Measurements from ENCODE around the gene ZFC3H1.

ZFC3H1 gene

DNA sequence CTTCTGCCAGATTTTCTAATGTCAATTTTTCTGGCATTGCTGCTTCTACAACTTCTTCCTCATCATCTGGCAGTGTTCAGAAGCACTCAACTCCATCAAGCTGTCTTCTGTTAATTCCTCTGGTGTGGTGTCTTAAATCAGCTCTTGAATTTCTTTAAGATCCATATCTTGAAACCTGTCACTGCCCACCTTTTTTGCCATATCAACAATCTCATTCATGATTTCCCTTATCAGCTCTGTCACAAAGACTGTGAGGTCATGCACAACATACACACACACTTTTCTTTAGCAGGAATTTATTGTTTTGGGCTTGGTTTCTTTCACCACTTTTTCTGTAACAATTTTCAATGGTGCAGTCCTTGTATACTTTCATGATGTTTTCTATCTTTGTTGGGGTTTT lies 7.7 kb upstream of the ZFC3H1 start:
- DNase-seq: no peak

DNA sequence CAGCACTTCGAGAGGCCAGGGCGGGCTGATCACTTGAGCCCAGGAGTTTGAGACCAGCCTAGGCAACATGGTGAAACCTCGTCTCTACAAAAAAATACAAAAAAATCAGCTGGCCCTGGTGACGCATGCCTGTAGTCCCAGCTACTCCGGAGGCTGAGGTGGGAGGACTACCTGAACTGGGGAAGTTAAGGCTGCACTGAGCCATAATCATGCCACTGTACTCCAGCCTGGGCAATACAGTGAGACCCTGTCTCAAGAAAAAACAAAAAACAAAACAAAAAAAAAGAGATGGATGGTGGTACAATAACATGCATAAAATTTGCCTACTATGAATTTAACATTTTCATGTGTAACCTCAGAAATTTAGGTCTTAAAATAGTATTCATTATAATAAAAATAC lies 2.6 kb upstream of the ZFC3H1 start:
- DNase-seq: no peak

DNA sequence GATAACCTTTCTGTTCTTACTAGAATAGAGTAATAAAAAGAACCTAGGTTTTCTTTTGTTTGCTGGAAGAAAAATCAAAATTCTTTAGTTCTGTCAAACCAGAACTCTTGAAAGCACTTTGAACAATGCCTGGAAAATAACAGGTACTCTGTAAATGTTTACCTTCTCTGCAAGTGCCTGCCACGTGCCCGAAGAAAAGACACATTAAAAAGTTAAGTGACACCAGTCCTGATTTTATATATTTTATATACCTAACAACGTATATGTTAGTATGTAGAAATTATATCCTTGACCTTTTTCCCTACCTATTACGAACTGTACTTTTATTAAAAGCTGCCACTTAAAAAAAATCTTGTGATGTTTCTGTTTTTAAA lies 1.4 kb upstream of the ZFC3H1 start:
- no peak for DNase-seq

DNA sequence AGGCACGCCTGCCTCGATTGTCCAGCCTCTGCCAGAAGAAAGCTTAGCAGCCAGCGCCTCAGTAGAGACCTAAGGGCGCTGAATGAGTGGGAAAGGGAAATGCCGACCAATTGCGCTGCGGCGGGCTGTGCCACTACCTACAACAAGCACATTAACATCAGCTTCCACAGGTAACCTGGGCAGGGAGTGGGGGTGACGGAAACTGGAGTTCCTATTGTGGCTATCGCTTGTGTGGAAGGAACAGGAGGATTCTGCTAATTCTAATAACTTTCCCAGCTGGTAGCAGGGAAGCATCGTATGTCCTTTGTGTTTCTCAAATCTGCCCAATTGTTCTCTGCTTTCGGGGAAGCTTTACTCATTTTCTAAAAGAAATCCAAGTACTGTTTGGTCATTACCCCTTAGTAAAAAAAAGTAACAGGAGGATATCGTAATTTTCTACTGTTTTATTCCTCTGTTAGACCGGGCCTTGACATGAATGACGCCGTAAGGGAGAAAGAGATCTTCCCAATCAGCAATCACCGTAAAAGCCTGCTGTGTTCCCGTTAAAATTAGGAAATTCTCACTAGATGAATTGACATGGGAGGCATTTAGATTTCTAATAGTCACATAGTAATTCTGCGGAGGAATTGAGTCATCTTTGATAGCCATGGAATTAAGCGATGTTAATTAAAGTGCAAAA lies 902 bp upstream of the ZFC3H1 start:
- DNase-seq: no peak

DNA sequence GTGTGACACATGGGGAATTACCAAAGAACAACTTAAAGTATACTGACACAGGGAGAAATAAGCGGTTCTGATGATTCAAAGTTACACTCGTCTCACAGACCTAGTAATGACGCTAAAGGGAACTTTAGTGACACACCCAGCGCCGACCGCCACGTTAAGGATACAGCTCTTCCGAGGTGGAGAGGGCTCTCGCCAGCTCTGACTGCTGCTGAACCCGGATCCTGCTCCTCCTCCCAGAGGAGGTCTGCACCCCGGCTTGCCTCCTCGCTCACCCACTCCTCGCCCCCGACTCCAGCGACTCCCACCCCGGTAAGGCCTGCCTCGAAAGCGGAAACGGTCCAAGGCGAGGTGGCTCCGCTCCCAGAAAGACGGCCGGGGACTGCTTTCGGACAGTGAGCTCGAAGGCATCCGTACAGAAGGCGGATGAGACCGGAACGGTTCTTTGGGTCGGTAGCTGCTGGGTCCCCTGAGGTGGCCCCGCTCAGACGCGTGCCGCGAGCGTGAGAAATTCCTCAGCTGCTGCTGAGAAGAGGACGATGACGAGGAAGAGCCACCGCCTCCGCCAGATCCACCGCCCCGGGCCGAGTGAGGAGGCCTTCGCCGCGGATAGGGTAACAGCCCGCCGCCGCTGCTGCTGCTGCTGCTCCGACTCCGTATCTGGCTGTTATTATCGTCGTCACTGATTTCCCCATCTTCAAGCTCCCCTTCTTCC lies 643 bp downstream of the ZFC3H1 start:
- DNase-seq: peak; percentile 51

DNA sequence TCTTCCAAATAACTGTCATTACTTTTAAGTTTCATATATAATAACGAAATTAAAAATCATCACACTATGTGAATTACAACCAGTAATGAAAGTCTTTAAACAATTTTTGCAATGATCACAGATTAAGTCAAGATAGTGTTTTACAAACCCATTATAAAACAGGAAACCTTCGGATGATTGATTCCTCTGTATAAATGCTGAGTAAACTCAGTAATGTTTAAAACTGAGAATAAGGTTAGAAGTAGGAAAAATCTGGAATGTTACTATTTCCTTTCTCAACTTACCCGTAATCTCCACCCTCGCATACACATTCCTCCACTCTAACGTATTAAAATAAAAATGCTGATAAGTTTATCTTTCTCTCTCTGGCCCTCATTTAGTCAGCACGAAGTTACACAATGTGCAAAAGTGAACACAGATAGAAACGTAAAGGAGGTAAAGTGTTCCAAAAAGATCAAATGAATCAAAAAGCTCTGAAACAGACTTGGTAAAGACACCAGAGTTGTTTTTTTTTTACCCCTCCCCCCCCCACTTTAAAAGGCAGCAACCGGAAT lies 1.6 kb downstream of the ZFC3H1 start:
- no peak for DNase-seq

DNA sequence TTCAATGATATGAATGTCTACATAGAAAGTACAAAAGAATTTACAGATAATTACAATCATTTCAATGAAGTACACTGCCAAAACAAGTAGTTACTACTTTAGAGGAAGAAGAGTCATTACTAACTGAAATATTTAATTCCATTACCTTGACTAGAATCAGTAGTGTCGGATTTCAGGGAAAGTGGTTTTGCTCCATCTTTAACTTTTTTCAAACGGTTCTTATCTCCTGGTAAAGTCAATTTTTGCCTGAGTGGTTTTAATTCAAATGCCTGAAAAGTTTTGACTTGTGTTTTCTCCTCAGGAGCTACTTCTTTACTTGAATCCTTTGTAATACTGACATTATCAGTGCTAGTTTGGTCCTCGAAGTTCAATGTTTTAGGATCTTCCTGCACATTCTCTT lies 6.9 kb downstream of the ZFC3H1 start:
- DNase-seq: no peak

DNA sequence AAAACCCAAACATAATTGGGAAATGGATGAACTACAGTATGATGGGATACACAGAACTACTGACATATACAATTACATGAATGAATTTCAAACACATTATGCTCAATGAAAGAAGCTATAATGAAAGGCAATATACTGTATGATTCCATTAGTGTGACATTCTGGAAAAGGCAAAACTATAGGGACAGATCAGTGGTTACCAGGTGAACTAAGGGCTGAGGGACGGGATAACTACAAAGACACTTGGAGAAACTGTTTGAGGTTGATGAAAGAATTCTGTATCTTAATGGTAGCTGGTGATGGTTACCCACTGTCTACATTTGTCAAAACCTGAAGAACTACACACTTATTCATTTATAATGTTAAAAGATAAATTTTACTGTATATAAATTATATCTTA lies 7.7 kb downstream of the ZFC3H1 start:
- DNase-seq: no peak

DNA sequence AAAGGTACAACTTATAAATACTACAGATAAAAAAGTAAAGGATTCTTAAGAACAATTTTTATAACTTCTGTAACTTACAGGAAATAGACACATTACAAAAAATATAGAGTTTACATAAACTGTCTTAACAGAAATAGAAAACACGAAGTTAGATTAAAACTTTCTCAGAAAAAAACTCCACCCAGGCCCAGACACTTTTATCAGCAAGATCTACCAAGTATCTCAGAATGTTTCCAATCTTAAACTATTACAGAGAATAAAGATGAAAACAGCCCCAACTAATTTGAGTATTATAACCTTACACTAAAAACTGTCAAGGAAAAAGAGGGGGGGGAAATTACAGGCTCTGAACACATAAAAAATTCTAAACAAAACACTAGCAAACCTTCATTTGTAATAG lies 8.2 kb downstream of the ZFC3H1 start:
- DNase-seq: no peak

DNA sequence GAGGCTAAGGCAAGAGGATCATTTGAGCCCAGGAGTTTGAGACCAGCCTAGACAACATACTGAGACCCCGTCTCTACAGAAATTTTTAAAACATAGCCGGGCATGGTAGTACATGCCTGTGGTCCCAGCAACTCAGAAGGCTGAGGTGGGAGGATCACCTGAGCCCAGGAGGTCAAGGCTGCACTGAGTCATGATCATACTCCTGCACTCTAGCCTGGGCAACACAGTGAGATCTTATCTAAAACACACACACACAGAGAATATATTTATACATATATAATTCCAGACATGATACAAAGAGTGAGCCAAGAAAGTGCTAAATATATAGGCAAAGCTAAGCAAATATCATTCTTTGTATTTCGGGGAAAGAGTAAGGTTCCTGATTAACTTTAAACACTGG lies 9.4 kb downstream of the ZFC3H1 start:
- no peak for DNase-seq

DNA sequence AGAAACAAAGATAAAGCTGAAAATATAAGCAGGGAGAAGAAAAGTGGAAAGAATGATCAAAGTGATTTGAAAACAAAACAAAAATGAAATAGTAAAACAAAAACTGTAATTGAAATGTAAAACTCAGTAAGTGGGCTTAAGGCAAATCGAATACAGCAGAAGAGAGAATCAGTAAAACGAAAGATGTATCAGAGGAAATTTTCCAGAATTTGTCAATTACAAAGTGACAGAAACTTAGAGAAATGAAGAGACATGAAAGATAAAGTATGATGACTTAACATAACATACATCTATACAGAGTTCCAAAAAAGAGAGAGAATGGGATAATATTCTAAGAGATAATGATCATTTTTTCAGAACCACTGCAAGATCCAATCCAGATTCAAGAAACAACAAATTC lies 10.5 kb downstream of the ZFC3H1 start:
- no peak for DNase-seq

DNA sequence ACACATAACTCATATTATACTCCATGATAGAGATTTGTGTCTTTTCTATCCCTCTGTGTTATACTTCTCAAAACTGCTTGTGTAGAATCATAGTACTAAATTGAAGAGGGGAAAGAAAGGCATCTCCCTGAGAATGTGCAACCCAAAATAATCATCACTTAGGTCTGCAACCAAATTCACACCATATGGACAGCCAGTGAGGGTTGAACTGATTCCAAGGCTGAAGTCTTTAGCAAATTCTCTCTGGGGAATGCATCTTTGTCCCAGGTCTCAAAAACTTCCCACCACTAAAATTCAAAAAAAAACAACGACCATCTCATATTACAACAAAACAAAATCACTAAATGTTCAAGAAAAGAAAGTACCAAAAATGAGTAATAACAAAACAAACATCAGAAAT lies 11.0 kb downstream of the ZFC3H1 start:
- no peak for DNase-seq

DNA sequence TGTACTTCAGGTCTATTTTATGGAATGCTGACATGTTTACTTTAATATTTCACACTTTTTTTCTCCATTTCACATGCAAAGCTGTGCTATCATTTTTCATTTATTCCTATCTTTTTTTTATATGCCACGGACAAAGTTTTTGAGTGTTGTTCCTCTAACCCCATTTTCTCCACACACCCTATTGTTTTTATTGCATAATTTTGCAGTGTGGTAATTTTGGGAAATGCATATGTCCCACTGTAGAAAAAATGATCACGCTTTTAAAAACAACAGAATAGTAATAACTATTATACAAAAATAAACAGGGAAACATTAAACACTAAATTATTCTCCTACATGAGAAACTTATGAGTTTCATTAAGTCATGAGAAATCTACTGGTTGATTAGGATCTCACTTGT lies 14.2 kb downstream of the ZFC3H1 start:
- no peak for DNase-seq

DNA sequence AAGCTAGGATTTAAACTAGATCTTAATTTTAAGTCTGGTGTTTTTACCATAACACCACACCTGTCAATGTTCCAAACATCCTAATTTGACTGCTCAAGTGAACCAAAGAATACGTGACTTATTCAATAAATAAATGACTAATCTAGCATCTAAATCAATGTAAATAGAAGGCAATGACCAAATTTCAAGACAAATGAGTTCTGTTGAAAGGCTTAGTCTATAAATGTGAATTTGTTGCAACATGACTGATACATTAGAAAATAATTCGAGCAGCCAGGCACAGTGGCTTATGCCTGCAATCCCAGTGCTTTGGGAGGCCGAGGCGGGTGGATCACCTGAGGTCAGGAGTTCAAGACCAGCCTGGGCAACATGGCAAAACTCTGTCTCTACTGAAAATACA lies 15.1 kb downstream of the ZFC3H1 start:
- no peak for DNase-seq

DNA sequence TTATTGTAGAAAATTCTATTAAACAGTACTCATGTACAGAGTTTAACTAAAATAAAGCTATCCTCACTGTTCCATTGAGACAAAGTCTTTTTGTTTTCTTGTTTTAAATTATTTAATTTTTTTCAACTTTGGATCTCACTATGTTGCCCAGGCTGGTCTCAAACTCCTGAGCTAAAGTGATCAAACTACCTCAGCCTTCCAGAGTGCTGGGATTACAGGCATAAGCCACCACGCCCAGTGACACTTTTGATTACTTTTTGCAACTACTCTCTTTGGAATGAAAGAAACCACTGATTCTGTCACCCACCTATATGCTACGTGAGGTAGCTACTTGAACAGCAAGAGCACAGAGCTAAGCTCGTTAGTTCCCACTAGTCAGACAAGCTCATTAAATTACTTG lies 17.1 kb downstream of the ZFC3H1 start:
- no peak for DNase-seq

DNA sequence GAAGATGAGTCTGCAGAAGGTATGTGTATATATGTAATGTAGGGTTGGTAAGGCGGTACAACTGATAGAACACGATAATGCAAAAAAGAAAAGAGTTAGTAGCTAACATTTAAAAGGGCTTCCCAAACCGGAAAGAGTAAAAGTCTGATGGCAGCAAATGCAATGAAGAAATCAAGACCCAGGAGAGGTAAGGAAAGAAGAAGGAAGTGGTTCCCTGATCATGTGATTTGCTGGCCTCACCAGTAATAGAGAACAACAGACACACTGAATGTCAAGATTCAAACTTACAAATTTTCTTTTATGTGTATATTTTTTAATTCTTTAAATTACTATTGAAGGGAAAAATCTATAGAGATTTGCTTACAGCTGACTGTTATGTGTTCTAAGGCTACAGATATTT lies 18.4 kb downstream of the ZFC3H1 start:
- DNase-seq: no peak

DNA sequence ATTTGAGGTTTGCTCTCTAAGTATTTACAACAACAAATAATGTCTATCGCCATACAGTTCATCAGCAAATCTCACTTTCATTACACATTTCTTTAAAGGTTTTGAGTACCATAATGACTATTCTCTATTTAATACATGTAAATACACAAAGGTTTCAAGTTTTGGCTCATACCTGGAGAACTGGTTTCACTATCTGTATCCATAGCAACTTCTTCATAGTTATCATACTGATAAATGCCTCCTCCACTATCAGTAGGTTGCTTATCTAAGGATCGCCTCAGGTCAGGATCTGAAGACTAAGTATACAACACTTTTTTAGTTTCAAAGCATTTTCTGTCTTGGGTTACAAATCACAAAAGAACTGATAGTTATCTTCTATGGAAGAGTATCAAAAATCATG lies 21.4 kb downstream of the ZFC3H1 start:
- no peak for DNase-seq

DNA sequence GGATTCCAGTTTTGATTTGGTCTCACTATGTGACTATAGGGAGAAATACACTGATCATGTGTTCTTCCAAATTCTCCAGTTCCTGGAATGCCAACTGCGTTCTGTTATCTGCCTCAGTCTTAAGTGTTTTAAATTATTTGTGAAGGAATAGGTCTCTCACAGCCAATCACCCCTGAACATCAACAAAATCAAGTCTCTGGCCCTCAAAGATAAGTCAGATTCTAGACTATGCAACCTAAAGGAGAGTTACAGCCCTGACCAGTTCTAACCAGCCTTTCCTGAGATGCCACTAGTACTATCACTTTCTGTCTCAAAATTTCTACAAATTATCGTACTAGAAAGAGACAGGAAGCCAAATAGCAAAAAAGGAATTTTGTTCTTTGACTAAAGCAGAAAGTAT lies 22.3 kb downstream of the ZFC3H1 start:
- DNase-seq: no peak

DNA sequence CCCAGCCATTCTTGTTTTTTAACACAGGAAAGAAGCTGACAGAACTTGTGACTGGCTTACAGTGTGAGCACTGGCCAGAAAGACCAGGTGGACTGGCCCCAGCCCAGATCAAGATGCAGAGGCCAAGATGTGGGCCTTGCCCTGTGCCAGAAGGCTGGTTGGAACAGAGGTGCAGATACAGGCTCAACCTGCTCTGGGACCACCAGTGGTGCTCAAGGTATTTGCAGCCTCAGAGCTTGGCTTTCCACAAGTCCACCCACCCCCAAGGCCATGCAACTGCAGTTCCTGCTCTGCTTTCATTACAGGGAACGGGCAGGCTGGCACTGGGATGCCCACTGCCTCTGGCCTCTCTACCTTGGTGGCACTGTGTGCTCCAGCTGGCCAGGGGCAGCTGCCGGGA lies 23.3 kb downstream of the ZFC3H1 start:
- DNase-seq: no peak

DNA sequence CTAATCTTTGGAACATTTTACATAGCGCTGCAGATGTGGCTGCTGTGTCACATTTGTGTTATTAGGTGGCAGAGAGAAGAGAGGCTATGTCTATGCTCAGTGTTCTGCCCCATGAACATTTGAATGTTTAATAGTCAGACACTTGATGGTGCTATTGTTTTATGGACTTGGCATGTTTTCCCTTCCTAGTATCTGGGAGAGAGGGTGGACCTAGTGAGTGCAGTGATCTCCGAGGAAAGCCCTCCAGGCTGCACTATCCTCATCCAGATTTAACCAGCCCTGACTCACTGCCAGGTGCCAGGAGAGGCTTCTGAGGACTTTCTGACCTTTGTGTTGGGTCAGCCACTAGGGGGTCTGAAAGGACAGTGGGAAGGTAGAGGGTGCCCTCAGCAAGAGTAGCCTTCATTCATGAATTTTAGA lies 24.3 kb downstream of the ZFC3H1 start:
- DNase-seq: no peak

DNA sequence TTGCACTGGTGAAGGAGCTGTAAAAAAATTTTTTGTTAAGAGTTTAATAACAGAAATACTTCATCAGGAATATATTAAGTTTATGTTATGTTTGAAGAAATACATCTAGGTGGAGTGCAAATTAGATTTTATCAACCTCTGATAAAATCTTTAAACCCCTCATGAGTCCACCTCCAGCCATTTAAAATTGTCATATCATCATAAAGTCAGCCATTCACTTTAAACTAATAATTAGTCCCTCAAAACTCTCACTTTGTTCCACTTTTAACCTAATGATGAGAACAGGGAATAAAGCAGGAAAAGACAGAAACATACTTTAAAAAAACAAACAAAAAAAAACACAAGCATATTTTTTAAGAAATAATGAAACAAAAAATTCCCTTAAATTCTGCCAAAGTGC lies 25.1 kb downstream of the ZFC3H1 start:
- DNase-seq: no peak

DNA sequence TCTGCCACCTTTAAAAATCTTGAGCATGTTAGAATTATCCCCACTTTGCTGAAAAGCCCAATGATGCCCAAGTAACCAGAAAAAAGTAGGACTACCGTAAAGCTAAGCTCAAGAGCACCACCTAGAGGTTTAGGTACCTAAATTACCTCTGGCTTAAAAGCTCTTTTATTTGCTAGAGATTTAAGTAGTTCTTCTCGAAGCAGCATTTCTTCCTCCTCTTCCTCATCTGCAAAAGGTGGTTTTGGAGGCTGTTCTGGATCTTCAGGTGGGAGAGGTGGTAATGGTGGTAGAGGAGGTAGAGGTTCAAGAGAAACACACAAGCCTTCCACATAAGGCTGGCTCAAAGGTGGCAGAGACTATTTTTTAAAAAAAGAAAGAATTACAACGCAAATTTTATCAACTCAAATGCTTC lies 26.9 kb downstream of the ZFC3H1 start:
- DNase-seq: no peak

DNA sequence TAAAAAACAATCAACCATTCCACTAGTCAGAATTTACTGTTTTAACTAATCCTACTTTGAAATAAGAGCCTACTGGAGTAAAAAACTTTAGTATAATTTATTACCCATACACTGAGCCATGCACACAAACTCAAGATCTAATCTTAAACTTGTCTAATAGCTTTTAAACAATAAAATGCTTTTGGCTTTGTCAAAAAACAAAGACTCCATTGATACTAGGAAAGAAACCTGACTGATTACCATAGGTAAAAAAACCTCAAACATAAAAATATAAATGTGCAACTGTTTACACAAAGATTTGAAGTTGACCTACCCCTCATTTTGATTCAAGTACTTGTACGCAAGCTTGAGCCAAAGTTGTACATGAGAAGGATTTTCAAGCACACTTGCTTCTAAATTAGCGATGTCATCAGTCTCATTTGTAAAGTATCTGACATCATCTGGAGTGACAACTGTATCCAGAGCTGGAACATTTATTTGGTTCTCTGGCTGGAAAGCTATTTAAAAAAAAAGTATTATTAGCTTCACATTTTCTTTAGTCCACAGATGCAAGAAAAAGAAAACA lies 36.1 kb downstream of the ZFC3H1 start:
- DNase-seq: no peak

DNA sequence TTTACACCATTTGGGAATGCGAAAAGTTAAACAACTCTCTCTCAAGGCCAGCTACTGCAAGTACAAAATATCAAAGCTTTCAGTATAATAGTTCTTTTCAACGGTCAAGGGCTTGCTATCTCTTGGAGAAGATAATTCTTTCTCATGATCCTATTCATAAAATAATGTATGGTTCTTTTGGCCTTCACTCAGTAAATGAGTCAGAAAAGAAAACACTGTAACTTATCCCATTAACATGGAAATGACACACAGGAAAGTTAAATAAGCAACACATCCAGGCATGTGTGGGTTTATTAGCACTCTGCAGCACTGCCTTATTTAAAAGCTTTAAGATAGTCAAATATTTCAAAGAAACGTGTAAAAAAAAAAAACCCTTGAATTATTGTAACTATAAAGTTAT lies 36.9 kb downstream of the ZFC3H1 start:
- DNase-seq: no peak
